Breast epithelium (tissue), 3 donors: Measurements from ENCODE around the gene DSCAML1.

Source experiments
- CTCF ChIP-seq, 3 donors: fragments of 450-650 bp; IDR thresholded peaks; one replicate each; pipeline ENCODE4 v1.5.1; 2016 to 2017; ENCODE audit warnings: antibody characterized with exemption in 3 of 3, mild to moderate bottlenecking in 3 of 3, moderate library complexity in 3 of 3
- POLR2A ChIP-seq: fragments of 450-650 bp; IDR thresholded peaks from one replicate; pipeline ENCODE4 v1.6.1; 2016; ENCODE audit warnings: antibody characterized with exemption, mild to moderate bottlenecking, moderate library complexity
- POLR2AphosphoS5 ChIP-seq, 3 donors: sonication (generic); formaldehyde crosslinking; IDR thresholded peaks; one replicate each; pipeline ENCODE4 v1.6.1; 2017; ENCODE audit warnings: antibody characterized with exemption in 3 of 3

DNA sequence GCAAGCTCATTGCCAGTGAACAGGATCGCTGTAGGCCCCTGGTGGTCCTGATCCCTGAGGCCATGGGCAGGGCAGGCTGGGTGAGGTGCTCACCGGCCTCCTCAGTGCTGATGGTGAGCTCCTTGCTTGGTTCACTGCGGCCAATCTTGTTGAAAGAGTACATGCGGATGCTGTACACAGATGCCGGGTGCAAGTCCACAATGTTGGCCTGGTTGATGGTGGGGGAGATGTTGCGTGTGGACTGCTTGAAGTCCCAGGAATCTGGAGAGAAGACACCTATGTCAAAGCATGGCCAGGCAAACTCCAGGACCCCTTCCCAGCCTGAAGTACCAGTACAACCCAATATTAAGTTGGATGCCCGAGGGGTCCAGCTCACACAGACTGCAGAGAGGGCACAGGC, 325.2 kb downstream of the DSCAML1 start:
- TF ChIP-seq CTCF (IDR thresholded peaks at IDR 0.05) (no peak), POLR2AphosphoS5 (IDR thresholded peaks at IDR 0.05) (no peak), POLR2A (no peak)
